SJCRH30 (cell line): Measurements from ENCODE around the gene LRIF1. TPM values are rescaled to one million over a fixed set of nuclear protein-coding genes. Genes with fewer than 3 reads are reported as not detected.
"Not testable (repeated sequence)": the region's sequence is repeated elsewhere in the genome, so short reads cannot be mapped to it uniquely, and the experiment has no call there.

Experiments
- DNase-seq, 2 experiments: peaks; one replicate each; pipeline ENCODE4 v3.0.0-alpha.2; 2015 to 2020
- H3K27ac ChIP-seq: fragments of 250-450 bp; sonication (Bioruptor Pico); 2 replicates; pipeline ENCODE4 v1.5.1; 2020; ENCODE audit warnings: mild to moderate bottlenecking, moderate library complexity
- H3K27me3 ChIP-seq: fragments of 250-450 bp; sonication (Bioruptor Pico); 2 replicates; pipeline ENCODE4 v1.5.1; 2020; ENCODE audit warnings: mild to moderate bottlenecking, moderate library complexity
- H3K36me3 ChIP-seq: fragments of 250-450 bp; sonication (Bioruptor Pico); 2 replicates; pipeline ENCODE4 v1.5.1; 2020; ENCODE audit warnings: mild to moderate bottlenecking, moderate library complexity
- H3K4me1 ChIP-seq: fragments of 250-450 bp; sonication (Bioruptor Pico); 2 replicates; pipeline ENCODE4 v1.5.1; 2020; ENCODE audit warnings: mild to moderate bottlenecking, moderate library complexity
- H3K4me3 ChIP-seq: fragments of 250-450 bp; sonication (Bioruptor Pico); 2 replicates; pipeline ENCODE4 v1.5.1; 2020; ENCODE audit warnings: mild to moderate bottlenecking, moderate library complexity
- H3K9me3 ChIP-seq: fragments of 250-450 bp; sonication (Bioruptor Pico); replicated peaks from 2 replicates; pipeline ENCODE4 v1.5.1; 2020; ENCODE audit warnings: mild to moderate bottlenecking, moderate library complexity
- total RNA-seq: library from RNA; depleted of rRNA; stranded (reverse); fragments of >200 nt; shearing (Covaris generic); gene quantifications from 2 replicates; pipeline ENCODE4 v1.2.3, GENCODE V29; 2014; rRNA removed

The LRIF1 gene, protein sequence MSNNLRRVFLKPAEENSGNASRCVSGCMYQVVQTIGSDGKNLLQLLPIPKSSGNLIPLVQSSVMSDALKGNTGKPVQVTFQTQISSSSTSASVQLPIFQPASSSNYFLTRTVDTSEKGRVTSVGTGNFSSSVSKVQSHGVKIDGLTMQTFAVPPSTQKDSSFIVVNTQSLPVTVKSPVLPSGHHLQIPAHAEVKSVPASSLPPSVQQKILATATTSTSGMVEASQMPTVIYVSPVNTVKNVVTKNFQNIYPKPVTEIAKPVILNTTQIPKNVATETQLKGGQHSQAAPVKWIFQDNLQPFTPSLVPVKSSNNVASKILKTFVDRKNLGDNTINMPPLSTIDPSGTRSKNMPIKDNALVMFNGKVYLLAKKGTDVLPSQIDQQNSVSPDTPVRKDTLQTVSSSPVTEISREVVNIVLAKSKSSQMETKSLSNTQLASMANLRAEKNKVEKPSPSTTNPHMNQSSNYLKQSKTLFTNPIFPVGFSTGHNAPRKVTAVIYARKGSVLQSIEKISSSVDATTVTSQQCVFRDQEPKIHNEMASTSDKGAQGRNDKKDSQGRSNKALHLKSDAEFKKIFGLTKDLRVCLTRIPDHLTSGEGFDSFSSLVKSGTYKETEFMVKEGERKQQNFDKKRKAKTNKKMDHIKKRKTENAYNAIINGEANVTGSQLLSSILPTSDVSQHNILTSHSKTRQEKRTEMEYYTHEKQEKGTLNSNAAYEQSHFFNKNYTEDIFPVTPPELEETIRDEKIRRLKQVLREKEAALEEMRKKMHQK
- total RNA-seq = 41.0 and 45.3 TPM in 2 replicates

DNA sequence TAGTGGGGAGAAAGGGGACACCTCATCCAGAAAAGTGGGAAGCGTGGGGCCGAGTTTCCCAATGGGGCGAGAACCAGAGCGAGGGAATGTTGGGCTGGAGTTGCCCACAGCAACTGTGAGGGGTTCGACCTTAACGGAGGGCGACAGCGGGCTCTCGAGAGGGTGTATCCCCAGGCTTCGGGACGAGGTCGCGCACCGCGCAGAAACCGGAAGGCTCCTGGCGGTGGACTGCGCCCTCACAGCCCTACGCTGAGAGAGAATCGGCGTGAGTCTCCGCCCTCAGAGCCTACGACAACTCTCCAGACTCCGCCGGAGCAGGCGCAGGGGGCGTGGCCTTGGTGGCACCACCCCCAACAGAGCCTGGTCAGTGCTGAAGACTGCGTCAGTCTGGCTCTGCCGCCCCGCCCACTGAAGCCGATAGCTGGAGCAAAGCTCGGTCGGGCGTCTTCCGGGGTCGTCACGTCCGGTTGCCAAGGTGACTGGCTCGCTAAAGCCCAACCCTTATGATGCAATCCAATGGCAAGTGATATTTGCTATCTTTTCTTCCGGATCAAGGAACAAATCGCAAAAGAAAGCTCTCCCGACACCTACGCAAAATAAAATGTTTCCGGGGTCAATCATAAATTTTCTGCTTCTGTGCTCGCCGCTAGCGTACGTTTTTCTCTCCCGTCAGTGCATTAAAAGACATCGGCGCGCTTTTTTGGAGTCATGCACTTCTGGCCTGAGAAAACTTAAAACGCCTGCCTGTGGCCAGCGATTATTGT is at the start of gene LRIF1:
TSS of gene LRIF1 (minus strand) at position 232 of the 764 bp plus-strand sequence. CDS start 234 bp downstream, outside the sequence.
- Histone ChIP-seq H3K36me3 (peaks cover 6% of the 10 kb centered on the region), H3K4me3 (peak within 1 kb of the TSS; percentile 75), H3K27me3 (no peaks in the 10 kb centered on the region), H3K9me3 (peaks cover 9% of the 10 kb centered on the region; the same call in 1 of the 2 replicates), H3K4me1 (no peaks in the 10 kb centered on the region), H3K27ac (peak within 1 kb of the TSS; percentile 89)
- peak; percentile 99 to 100 for DNase-seq

DNA sequence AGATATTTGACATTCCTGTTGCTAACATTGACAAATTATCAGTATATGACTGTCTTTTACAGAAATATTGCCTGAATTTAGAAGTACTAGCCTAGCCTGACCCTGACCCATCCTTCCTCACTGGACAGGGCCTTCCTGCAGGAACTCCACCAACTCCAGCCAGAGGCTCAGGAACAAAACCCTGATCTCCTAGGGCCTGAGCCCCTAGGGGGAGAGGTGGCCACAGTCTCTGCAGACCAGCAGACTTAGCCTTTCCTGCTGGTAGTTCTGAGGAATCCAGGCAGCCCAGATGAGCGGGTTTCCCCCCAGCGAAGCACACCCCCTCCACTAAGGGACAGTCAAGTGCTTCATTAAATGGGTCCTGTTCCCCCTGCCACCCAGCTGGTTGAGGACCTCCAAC is 44.3 kb upstream of the LRIF1 start:
- H3K27me3 ChIP-seq = no peaks in the 10 kb centered on the region
- no peaks in the 10 kb centered on the region for H3K4me1 ChIP-seq
- no peak for DNase-seq
- no peaks in the 10 kb centered on the region for H3K9me3 ChIP-seq
- no peak overlapping the region for H3K4me3 ChIP-seq
- no peaks in the 10 kb centered on the region for H3K36me3 ChIP-seq
- H3K27ac ChIP-seq = no peak overlapping the region

GRCh38 chr1:111006556-111006955 is 42.8 kb upstream of the LRIF1 start:
- no peaks in the 10 kb centered on the region for H3K9me3 ChIP-seq

DNA sequence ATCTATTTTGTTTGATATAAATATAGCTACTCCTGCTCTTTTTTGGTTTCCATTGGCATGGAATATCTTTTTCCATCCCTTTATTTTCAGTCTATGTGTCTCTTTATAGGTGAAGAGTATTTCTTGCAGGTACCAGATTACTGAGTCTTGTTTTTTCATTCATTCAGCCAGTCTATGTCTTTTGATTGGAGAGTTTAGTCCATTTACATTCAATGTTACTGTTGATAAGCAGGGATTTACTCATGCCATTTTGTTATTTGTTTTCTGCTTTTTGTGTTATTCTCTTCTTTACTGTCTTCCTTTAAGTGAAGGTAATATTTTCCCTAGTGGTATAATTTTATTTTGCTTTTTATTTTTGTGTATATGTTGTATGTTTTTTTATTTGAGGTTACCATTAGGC is 35.9 kb upstream of the LRIF1 start:
- not testable (repeated sequence) for H3K4me1 ChIP-seq, H3K36me3 ChIP-seq, H3K27me3 ChIP-seq, H3K4me3 ChIP-seq, H3K9me3 ChIP-seq, DNase-seq, H3K27ac ChIP-seq

More at GRCh38 chr1:111006556-111006955, 42.8 kb upstream of the LRIF1 start:
- Histone ChIP-seq H3K27me3 (no peaks in the 10 kb centered on the region), H3K4me1 (no peaks in the 10 kb centered on the region), H3K4me3 (no peak overlapping the region), H3K27ac (no peak overlapping the region), H3K36me3 (no peaks in the 10 kb centered on the region)
- no peak for DNase-seq

- H3K27ac ChIP-seq, H3K9me3 ChIP-seq: not testable (repeated sequence)
- DNase-seq = peak in 1 of 2 experiments; percentile 17
These were observed 28.6 kb upstream of the LRIF1 start for GRCh38 chr1:110992329-110992728.

GRCh38 chr1:110991295-110991694 is 27.6 kb upstream of the LRIF1 start:
- H3K4me1 ChIP-seq, DNase-seq, H3K4me3 ChIP-seq, H3K36me3 ChIP-seq, H3K27ac ChIP-seq, H3K9me3 ChIP-seq, H3K27me3 ChIP-seq: not testable (repeated sequence)

More at GRCh38 chr1:110992329-110992728, 28.6 kb upstream of the LRIF1 start:
- H3K36me3 ChIP-seq, H3K4me3 ChIP-seq, H3K27me3 ChIP-seq, H3K4me1 ChIP-seq: not testable (repeated sequence)

DNA sequence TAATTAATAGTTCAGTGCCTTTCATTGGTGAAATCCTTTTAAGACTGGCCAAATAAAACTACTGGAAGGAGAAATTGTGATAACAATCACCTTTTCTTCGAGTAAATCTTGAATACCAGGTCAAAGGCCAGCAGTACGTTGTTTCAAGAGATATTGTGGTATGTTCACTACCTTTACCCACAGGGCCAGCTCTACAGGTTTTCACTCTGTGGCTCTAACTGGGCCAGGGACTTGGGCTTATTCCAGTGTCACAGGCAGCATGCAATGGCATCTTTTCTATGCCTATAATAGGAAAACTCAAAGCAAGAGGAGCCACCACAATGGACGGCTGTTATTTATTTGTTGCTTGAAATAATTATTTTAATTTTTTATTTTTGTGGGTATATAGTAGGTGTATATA is 26.8 kb upstream of the LRIF1 start:
- Histone ChIP-seq H3K27me3 (no peaks in the 10 kb centered on the region; the same call in 1 of the 2 replicates), H3K9me3 (no peaks in the 10 kb centered on the region), H3K4me3 (no peak overlapping the region), H3K27ac (no peak overlapping the region), H3K36me3 (no peaks in the 10 kb centered on the region), H3K4me1 (no peaks in the 10 kb centered on the region)
- DNase-seq = no peak

- H3K9me3 ChIP-seq = no peaks in the 10 kb centered on the region
- H3K4me1 ChIP-seq = no peaks in the 10 kb centered on the region
- DNase-seq = no peak
- H3K36me3 ChIP-seq = no peaks in the 10 kb centered on the region
- no peak overlapping the region for H3K4me3 ChIP-seq
- H3K27ac ChIP-seq = no peak overlapping the region
- no peaks in the 10 kb centered on the region; the same call in 1 of the 2 replicates for H3K27me3 ChIP-seq
These were observed 22.7 kb upstream of the LRIF1 start for GRCh38 chr1:110986407-110986891.

DNA sequence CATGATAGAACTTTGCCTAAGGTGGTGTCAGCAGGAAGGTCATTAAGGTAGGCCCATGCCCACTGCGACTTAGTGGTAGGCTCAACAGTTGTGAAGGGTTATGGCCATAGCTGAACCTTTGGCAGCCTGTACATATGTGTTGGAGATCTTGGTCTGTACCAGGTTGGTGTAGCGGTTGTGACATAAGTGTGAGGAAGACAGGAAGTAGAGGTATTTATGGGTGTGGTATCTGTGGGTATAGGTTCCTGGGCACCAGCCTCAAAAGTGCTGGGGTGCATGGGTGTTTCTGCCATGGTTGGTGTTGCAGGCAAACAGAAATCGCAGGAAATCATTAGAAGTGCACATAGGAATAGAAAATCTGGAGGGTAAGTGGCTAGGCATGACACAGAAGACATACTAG is 18.6 kb upstream of the LRIF1 start:
- Histone ChIP-seq H3K9me3 (no peaks in the 10 kb centered on the region), H3K27ac (no peak overlapping the region), H3K36me3 (no peaks in the 10 kb centered on the region), H3K4me3 (no peak overlapping the region), H3K27me3 (no peaks in the 10 kb centered on the region), H3K4me1 (no peaks in the 10 kb centered on the region)
- DNase-seq = no peak

DNA sequence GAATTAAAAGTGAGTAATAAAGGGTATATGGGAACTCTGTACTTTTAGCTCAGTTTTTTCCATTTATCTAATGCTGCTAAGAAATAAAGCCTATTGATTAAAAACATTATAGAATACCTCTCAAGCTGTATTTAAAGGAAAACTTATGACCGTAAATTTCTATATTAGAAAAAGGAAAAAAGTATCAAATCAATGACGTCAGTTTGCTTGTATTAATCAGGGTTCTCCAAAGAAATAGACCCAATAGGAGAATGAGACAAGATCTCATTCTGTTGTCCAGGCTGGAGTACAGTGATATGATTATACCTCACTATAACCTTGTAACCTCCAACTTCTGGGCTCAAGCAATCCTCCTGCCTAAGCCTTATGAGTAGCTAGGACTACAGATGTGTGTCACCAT is 15.4 kb upstream of the LRIF1 start:
- Histone ChIP-seq H3K27ac (no peak overlapping the region), H3K4me3 (no peak overlapping the region), H3K36me3 (no peaks in the 10 kb centered on the region), H3K4me1 (no peaks in the 10 kb centered on the region), H3K9me3 (no peaks in the 10 kb centered on the region), H3K27me3 (no peaks in the 10 kb centered on the region)
- no peak for DNase-seq

- Histone ChIP-seq H3K4me1 (no peaks in the 10 kb centered on the region), H3K9me3 (no peaks in the 10 kb centered on the region), H3K27ac (no peak overlapping the region), H3K4me3 (no peak overlapping the region), H3K27me3 (no peaks in the 10 kb centered on the region), H3K36me3 (no peaks in the 10 kb centered on the region)
- DNase-seq = no peak
These were observed 12.4 kb upstream of the LRIF1 start for GRCh38 chr1:110976089-110976488.

GRCh38 chr1:110975265-110975664 is 11.5 kb upstream of the LRIF1 start:
- no peaks in the 10 kb centered on the region for H3K4me1 ChIP-seq
- no peak for DNase-seq
- H3K27me3 ChIP-seq = no peaks in the 10 kb centered on the region
- H3K4me3 ChIP-seq = no peak overlapping the region
- no peaks in the 10 kb centered on the region for H3K9me3 ChIP-seq
- no peak overlapping the region for H3K27ac ChIP-seq
- no peaks in the 10 kb centered on the region for H3K36me3 ChIP-seq

DNA sequence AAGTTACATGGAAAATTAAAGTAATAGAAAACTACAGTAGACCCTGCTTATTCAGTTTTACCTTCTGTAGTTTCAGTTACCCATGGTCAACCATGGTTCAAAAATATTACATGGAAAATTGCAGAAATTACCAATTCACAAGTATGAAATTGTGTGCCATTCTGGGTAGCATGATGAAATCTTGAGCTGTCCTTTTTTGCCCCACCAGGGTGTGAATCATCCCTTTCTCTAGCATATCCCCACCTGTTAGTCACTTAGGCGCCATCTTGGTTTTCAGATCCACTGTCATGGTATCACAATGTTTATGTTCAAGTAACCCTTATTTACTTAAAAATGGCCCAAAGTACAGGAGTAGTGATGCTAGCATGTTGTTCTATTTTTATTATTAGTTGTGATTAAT is 3.5 kb upstream of the LRIF1 start:
- no peak for DNase-seq
- no peaks in the 10 kb centered on the region for H3K4me1 ChIP-seq
- peaks cover 4% of the 10 kb centered on the region; the same call in 1 of the 2 replicates for H3K9me3 ChIP-seq
- no peak overlapping the region for H3K4me3 ChIP-seq
- H3K27ac ChIP-seq = no peak overlapping the region
- H3K27me3 ChIP-seq = no peaks in the 10 kb centered on the region
- no peaks in the 10 kb centered on the region for H3K36me3 ChIP-seq

GRCh38 chr1:110964455-110964903 is 757 bp upstream of the LRIF1 start:
- peak overlapping the region; percentile 75 for H3K4me3 ChIP-seq

More at GRCh38 chr1:110964455-110964903, 757 bp upstream of the LRIF1 start:
- DNase-seq = no peak
- Histone ChIP-seq H3K4me1 (no peaks in the 10 kb centered on the region), H3K9me3 (peaks cover 9% of the 10 kb centered on the region; the same call in 1 of the 2 replicates), H3K27ac (peak overlapping the region; percentile 66), H3K36me3 (peaks cover 2% of the 10 kb centered on the region; the same call in 1 of the 2 replicates), H3K27me3 (no peaks in the 10 kb centered on the region)
